AG04450 (cell line): ENCODE measurements around the gene L1CAM. TPM values are rescaled to one million over a fixed set of nuclear protein-coding genes. Genes with fewer than 3 reads are reported as not detected.

Source experiments
- CTCF ChIA-PET: fragments of 300-600, 350-600 bp; formaldehyde crosslinking; extraction: SDS; loops from one replicate; lab custom pipeline; 2022; ENCODE audit warnings: antibody characterized with exemption, inconsistent platforms; lab: Charles Lee
- POLR2A ChIA-PET: fragments of 350-600 bp; formaldehyde crosslinking; extraction: SDS; loops from one replicate; lab custom pipeline; 2021; ENCODE audit warnings: antibody characterized with exemption, inconsistent platforms; lab: Yijun Ruan, JAX
- DNase-seq: peaks from one replicate; pipeline ENCODE4 v3.0.0-alpha.2; 2011; ENCODE audit warnings: low read depth, low spot score
- H3K27ac ChIP-seq: one replicate; pipeline ENCODE4 v1.5.1; 2012; ENCODE audit warnings: low read depth, low read length, control low read depth
- H3K27me3 ChIP-seq: one replicate; pipeline ENCODE4 v1.6.0; 2012; ENCODE audit warnings: low read length; ENCODE audit not compliant: control insufficient read depth, insufficient read depth
- H3K4me3 ChIP-seq: 2 replicates; pipeline ENCODE4 v1.5.1; 2011; ENCODE audit warnings: mild to moderate bottlenecking, low read depth, low read length, control low read depth
- H3K9me3 ChIP-seq: 2 replicates; pipeline ENCODE4 v1.5.1; 2012; ENCODE audit warnings: low read length; ENCODE audit not compliant: control insufficient read depth, insufficient read depth
- CTCF ChIP-seq: IDR thresholded peaks from 2 replicates; pipeline ENCODE4 v1.5.1; 2011; ENCODE audit warnings: low read depth, low read length, control low read depth, inconsistent platforms
- polyA minus RNA-seq: library from RNA; depleted of rRNA, polyadenylated mRNA; stranded (reverse); fragments of >200 nt; gene quantifications from 2 replicates; pipeline ENCODE4 v1.2.3, GENCODE V29; 2011; rRNA and poly(A)+ RNA removed
- polyA plus RNA-seq: library from polyadenylated mRNA; depleted of rRNA; stranded (reverse); fragments of >200 nt; gene quantifications from 2 replicates; pipeline ENCODE4 v1.2.3, GENCODE V29; 2011; rRNA removed

L1CAM gene
- polyA plus RNA-seq (0.06 and 0.10 TPM in 2 replicates), polyA minus RNA-seq (0.14 TPM in 1 of 2 replicates, not detected in the other)

DNA sequence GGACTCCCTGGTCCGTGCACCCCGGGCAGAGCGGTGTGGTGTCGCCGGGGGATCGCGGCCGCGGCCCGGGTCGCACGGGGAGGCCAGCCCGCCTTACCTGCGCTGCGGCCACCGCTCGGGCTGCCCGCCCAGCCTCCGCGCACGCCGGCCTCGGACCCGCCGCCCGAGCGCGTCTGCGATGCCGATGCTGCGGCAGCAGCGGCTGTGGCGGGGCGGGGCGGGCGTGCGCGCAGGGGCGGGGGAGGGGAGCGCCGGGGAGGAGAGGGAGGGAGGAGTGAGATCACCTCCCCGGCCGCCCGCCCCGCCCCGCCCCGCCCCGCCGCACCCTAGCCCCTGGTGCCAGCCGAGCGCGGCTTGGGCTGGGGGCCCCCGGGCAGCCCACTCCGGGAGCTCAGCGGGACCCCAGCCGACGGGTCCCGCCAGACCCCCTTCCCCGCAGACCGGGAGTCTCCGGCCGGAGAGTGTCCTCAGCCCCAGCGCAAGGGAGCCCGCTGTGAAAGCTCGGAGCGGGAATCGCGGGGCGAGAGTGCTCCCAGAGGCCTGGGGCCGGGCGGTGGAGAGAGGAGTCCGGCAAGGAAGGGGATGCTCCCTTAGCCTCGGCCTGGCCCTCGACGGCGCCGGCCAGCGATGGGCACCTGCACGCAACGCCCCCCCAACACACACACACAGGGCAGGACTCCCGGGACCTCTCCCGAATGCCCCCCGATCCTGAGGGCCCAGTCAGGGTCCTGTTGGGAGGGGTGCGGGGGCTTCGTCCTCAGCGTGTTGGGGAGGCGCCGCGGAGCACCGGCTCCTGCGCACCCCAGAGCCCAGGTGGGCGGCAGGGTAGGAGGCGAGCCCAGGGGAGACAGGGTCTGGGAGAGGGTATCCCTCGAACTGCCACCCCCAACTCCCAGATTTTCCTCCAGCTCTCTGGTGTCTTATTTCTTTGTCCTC, at the start of gene L1CAM:
Gene L1CAM (minus strand): TSS at position 206 of the 936 bp plus-strand sequence. CDS start 10,337 bp downstream, outside the sequence.
- Histone ChIP-seq H3K4me3 (no peak within 1 kb of the TSS), H3K27ac (no peak within 1 kb of the TSS), H3K27me3 (peaks cover 42% of the 10 kb centered on the region), H3K9me3 (no peaks in the 10 kb centered on the region; the same call in 1 of the 2 replicates)
- ChIA-PET CTCF (no interaction called here), POLR2A (no interaction called here)
- TF ChIP-seq CTCF: no peak
- no peak for DNase-seq

DNA sequence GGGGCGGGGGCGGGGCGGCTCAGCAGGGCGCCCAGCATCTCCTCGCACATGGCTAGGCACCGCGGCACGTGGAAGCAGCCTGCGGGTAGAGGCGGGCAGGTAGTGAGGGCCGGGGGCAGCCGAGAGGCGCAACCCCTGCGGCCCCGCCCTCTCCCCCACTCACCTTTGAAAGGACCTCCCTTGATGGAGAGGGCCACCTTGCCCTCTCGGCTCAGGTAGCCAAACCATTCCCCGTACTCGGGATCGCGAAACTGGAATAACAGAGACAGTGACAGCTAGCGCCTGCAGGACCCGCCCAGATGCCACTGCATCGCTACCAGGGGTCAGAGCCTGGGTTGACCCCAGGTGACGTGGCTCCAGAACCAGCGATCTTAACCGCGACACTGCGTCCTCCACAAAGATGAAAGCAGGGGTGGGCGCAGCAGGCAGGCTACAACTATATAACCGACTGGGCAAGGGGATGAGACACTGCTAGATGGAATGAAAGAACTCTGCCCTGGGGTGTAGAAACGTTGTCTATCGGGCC, 49.4 kb upstream of the L1CAM start:
- no peak for TF ChIP-seq CTCF
- DNase-seq: no peak
- no peak overlapping the region for H3K27ac ChIP-seq
- ChIA-PET CTCF (interaction anchor here (4.0 kb wide), 1 partner anchor 12 kb away, joined by 29 read pairs; no protein-coding TSS in a partner anchor), POLR2A (interaction anchor here (0.5 to 1.2 kb wide), 4 partner anchors 12 to 248 kb away, joined by 3 to 6 read pairs (median 4); partner anchors contain the start of genes IDH3G and SSR4)
- no peaks in the 10 kb centered on the region for H3K9me3 ChIP-seq
- no peaks in the 10 kb centered on the region for H3K27me3 ChIP-seq
- H3K4me3 ChIP-seq: peak overlapping the region; percentile 49

DNA sequence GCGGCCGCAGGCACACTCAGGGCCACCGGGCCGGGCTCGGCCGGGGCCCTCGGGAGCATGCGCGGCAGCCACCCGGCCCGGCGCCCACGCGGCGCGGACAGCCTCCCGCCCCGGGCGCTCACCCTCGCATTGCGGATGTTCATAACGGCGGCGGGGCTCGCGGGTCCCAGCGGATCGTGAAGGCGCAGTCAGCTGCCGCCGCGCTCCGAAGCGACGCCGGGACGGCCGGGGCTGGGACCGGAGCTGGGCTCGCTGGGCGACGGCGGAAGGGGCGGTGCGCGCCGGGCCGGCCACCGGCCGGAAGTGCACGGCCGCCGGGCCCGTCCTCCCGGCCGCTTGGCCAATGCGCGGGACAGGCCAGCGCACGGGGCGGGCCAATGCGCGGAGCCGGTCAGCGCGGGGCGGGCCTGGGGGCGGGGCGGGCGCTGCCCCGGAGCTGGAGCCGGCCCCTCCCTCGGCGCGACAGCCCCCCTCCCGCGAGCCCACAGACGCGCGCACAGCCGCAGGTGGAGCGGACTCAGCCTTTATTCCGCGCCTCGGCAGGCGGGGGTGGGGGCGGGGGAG, 48.9 kb upstream of the L1CAM start, which contains the start of gene NAA10:
Gene NAA10 (minus strand): TSS at position 276 of the 564 bp plus-strand sequence. CDS start 133 bp downstream, at position 143.
- DNase-seq: no peak
- TF ChIP-seq CTCF: no peak
- Histone ChIP-seq H3K27me3 (no peaks in the 10 kb centered on the region), H3K27ac (no peak within 1 kb of the TSS), H3K4me3 (peak within 1 kb of the TSS; percentile 74), H3K9me3 (no peaks in the 10 kb centered on the region)
- CTCF ChIA-PET: interaction anchor here (4.0 kb wide), 1 partner anchor 12 kb away, joined by 29 read pairs; no protein-coding TSS in a partner anchor
- POLR2A ChIA-PET: interaction anchor here (0.5 to 1.2 kb wide), 4 partner anchors 12 to 248 kb away, joined by 3 to 6 read pairs (median 4); partner anchors contain the start of genes IDH3G and SSR4

GRCh38 chrX:153934148-153934761, 48.3 kb upstream of the L1CAM start:
- no peak for DNase-seq
- ChIA-PET CTCF (interaction anchor here (1.6 to 4.0 kb wide), 3 partner anchors 11 to 170 kb away, joined by 3 to 29 read pairs (median 6); partner anchors contain the start of gene PLXNB3), POLR2A (interaction anchor here (1.2 kb wide), 1 partner anchor 140 kb away, joined by 6 read pairs; the partner anchor contains the start of genes IDH3G and SSR4)
- peak overlapping the region; percentile 74 for H3K4me3 ChIP-seq
- H3K27me3 ChIP-seq: no peaks in the 10 kb centered on the region
- no peak for TF ChIP-seq CTCF
- no peak overlapping the region for H3K27ac ChIP-seq
- no peaks in the 10 kb centered on the region for H3K9me3 ChIP-seq
